Measurements from ENCODE around the gene MNAT1.

Gene MNAT1

DNA sequence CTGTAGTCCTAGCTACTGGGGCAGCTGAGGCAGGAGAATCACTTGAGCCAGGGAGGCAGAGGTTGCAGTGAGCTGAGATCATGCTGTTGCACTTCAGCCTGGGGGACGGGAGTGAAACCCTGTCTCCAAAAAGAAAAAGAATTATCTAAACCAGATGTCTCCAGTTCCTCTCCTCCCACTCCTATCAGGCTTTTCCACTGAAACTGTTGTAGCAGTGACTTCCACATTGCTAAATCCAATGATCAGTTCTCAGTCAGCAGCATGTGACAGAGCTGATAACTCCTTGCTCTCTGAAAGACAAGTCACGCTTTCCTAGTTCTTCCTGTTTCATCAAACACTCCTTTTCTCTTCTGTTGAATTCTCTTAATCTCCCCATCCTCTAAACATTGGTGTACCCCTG, 255.0 kb downstream of the MNAT1 start:
- Histone ChIP-seq H3K4me2 (ENCODE audit: low read length) (no peak overlapping the region), H3K27ac (no peak overlapping the region), H3K9ac (no peak overlapping the region), H3K4me3 (ENCODE audit: low read depth, low read length) (no peak overlapping the region), H3K4me1 (peaks cover 4% of the 10 kb centered on the region), H3K9me3 (ENCODE audit: control insufficient read depth, low read length) (no peaks in the 10 kb centered on the region), H3K27me3 (ENCODE audit: control insufficient read depth, insufficient read depth, low read length) (no peaks in the 10 kb centered on the region), H3K79me2 (peaks cover 48% of the 10 kb centered on the region), H3K36me3 (ENCODE audit: control insufficient read depth, insufficient read depth, low read length) (no peaks in the 10 kb centered on the region), H2AFZ (no peak overlapping the region)
- TF ChIP-seq, protein P1, sequence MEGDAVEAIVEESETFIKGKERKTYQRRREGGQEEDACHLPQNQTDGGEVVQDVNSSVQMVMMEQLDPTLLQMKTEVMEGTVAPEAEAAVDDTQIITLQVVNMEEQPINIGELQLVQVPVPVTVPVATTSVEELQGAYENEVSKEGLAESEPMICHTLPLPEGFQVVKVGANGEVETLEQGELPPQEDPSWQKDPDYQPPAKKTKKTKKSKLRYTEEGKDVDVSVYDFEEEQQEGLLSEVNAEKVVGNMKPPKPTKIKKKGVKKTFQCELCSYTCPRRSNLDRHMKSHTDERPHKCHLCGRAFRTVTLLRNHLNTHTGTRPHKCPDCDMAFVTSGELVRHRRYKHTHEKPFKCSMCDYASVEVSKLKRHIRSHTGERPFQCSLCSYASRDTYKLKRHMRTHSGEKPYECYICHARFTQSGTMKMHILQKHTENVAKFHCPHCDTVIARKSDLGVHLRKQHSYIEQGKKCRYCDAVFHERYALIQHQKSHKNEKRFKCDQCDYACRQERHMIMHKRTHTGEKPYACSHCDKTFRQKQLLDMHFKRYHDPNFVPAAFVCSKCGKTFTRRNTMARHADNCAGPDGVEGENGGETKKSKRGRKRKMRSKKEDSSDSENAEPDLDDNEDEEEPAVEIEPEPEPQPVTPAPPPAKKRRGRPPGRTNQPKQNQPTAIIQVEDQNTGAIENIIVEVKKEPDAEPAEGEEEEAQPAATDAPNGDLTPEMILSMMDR (IDR thresholded peaks at IDR 0.05): no peak

DNA sequence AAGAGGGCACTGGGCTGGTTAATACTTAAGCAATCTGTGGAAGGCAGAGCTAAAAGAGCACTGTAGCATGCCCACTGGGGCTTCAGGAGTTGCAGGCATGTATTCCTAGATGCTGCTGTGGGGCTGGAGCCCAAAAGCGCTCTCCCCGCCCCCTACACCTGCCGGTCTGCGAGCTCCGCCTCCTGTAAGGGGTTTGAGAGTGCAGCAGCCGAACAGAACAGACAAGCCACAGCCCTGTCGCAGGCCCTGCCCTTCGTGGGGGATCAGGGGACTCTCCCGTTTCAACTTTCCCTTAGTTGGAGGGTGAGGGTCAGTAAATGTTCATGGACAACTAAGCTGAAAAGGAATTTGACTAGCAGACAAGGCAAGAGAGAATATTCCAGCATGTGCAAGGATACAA, 264.1 kb downstream of the MNAT1 start:
- H3K36me3 ChIP-seq (ENCODE audit: control insufficient read depth, insufficient read depth, low read length): no peaks in the 10 kb centered on the region
- no peak overlapping the region for H3K4me3 ChIP-seq (ENCODE audit: low read depth, low read length)
- no peaks in the 10 kb centered on the region for H3K9me3 ChIP-seq (ENCODE audit: control insufficient read depth, low read length)
- H3K79me2 ChIP-seq: peaks cover 18% of the 10 kb centered on the region
- H3K4me1 ChIP-seq: no peaks in the 10 kb centered on the region
- TF ChIP-seq, protein P1 (IDR thresholded peaks at IDR 0.05): no peak
- no peak overlapping the region for H3K27ac ChIP-seq
- no peaks in the 10 kb centered on the region for H3K27me3 ChIP-seq (ENCODE audit: control insufficient read depth, insufficient read depth, low read length)
- no peak overlapping the region for H3K4me2 ChIP-seq (ENCODE audit: low read length)
- no peak overlapping the region for H3K9ac ChIP-seq
- H2AFZ ChIP-seq: no peak overlapping the region

- Histone ChIP-seq H3K36me3 (ENCODE audit: control insufficient read depth, insufficient read depth, low read length) (no peaks in the 10 kb centered on the region), H3K27me3 (ENCODE audit: control insufficient read depth, insufficient read depth, low read length) (no peaks in the 10 kb centered on the region), H3K4me2 (ENCODE audit: low read length) (no peak overlapping the region), H2AFZ (no peak overlapping the region), H3K9ac (no peak overlapping the region), H3K4me1 (no peaks in the 10 kb centered on the region), H3K9me3 (ENCODE audit: control insufficient read depth, low read length) (no peaks in the 10 kb centered on the region), H3K27ac (no peak overlapping the region), H3K79me2 (peaks cover 11% of the 10 kb centered on the region), H3K4me3 (ENCODE audit: low read depth, low read length) (no peak overlapping the region)
- TF ChIP-seq, protein P1 (IDR thresholded peaks at IDR 0.05): no peak
Observed at GRCh38 chr14:60999536-60999935, 265.0 kb downstream of the MNAT1 start.

- no peak overlapping the region for H3K4me2 ChIP-seq (ENCODE audit: low read length)
- peaks cover 2% of the 10 kb centered on the region for H3K79me2 ChIP-seq
- no peaks in the 10 kb centered on the region for H3K27me3 ChIP-seq (ENCODE audit: control insufficient read depth, insufficient read depth, low read length)
- H3K9me3 ChIP-seq (ENCODE audit: control insufficient read depth, low read length): no peaks in the 10 kb centered on the region
- H3K4me3 ChIP-seq (ENCODE audit: low read depth, low read length): no peak overlapping the region
- no peaks in the 10 kb centered on the region for H3K36me3 ChIP-seq (ENCODE audit: control insufficient read depth, insufficient read depth, low read length)
- no peak overlapping the region for H3K9ac ChIP-seq
- TF ChIP-seq, protein P1 (IDR thresholded peaks at IDR 0.05): no peak
- H2AFZ ChIP-seq: no peak overlapping the region
- H3K4me1 ChIP-seq: no peaks in the 10 kb centered on the region
- no peak overlapping the region for H3K27ac ChIP-seq
Observed at GRCh38 chr14:61003571-61003970, 269.0 kb downstream of the MNAT1 start.

- Histone ChIP-seq H3K79me2 (no peaks in the 10 kb centered on the region), H3K9me3 (ENCODE audit: control insufficient read depth, low read length) (no peaks in the 10 kb centered on the region), H2AFZ (no peak overlapping the region), H3K4me3 (ENCODE audit: low read depth, low read length) (no peak overlapping the region), H3K27ac (no peak overlapping the region), H3K4me1 (peaks cover 2% of the 10 kb centered on the region), H3K36me3 (ENCODE audit: control insufficient read depth, insufficient read depth, low read length) (no peaks in the 10 kb centered on the region), H3K27me3 (ENCODE audit: control insufficient read depth, insufficient read depth, low read length) (no peaks in the 10 kb centered on the region), H3K9ac (no peak overlapping the region), H3K4me2 (ENCODE audit: low read length) (no peak overlapping the region)
- TF ChIP-seq, protein P1 (IDR thresholded peaks at IDR 0.05): no peak
Observed at GRCh38 chr14:61019537-61019936, 285.0 kb downstream of the MNAT1 start.
